ENCODE measurements around the gene TBXAS1.

The TBXAS1 gene

GRCh38 chr7:139829025-139829774 lies at the start of gene TBXAS1:
Gene TBXAS1, plus strand, starts transcription at chr7:139829264. Its CDS starts 127 bp downstream, at chr7:139829391.
- Histone ChIP-seq H3K4me2 (ENCODE audit: low read depth, low read length, poor library complexity, severe bottlenecking) (no peak within 1 kb of the TSS), H3K79me2 (ENCODE audit: insufficient read depth, low read length) (no peaks in the 10 kb centered on the region), H2AFZ (ENCODE audit: low read depth, low read length, severe bottlenecking) (no peak within 1 kb of the TSS), H3K36me3 (ENCODE audit: low read length) (no peaks in the 10 kb centered on the region), H3K9ac (ENCODE audit: low read length) (no peak within 1 kb of the TSS), H3K4me3 (ENCODE audit: insufficient read depth, low read length, poor library complexity, severe bottlenecking) (no peak within 1 kb of the TSS), H3K9me2 (replicated peaks; ENCODE audit: insufficient read depth, low read length) (no peaks in the 10 kb centered on the region), H4K20me1 (ENCODE audit: low read depth, low read length) (no peaks in the 10 kb centered on the region), H3K27me3 (ENCODE audit: low read length) (no peaks in the 10 kb centered on the region), H3K27ac (ENCODE audit: low read depth, low read length) (no peak within 1 kb of the TSS), H3F3A (ENCODE audit: insufficient read depth) (no peaks in the 10 kb centered on the region), H3K9me3 (ENCODE audit: insufficient read depth, low read length) (no peaks in the 10 kb centered on the region)
- TF ChIP-seq EZH2phosphoT487 (conservative IDR thresholded peaks at IDR 0.05; ENCODE audit: low read length): no peak
- no peak for TF ChIP-seq CTCF (IDR thresholded peaks at IDR 0.05; ENCODE audit: insufficient read depth, low read length, poor library complexity, severe bottlenecking)

- Histone ChIP-seq H3K9me2 (replicated peaks; ENCODE audit: insufficient read depth, low read length) (no peaks in the 10 kb centered on the region), H3K4me2 (ENCODE audit: low read depth, low read length, poor library complexity, severe bottlenecking) (no peak overlapping the region), H3K27me3 (ENCODE audit: low read length) (no peaks in the 10 kb centered on the region), H2AFZ (ENCODE audit: low read depth, low read length, severe bottlenecking) (no peak overlapping the region), H3K36me3 (ENCODE audit: low read length) (no peaks in the 10 kb centered on the region), H4K20me1 (ENCODE audit: low read depth, low read length) (no peaks in the 10 kb centered on the region), H3F3A (ENCODE audit: insufficient read depth) (no peaks in the 10 kb centered on the region), H3K9ac (ENCODE audit: low read length) (no peak overlapping the region), H3K79me2 (ENCODE audit: insufficient read depth, low read length) (no peaks in the 10 kb centered on the region), H3K27ac (ENCODE audit: low read depth, low read length) (no peak overlapping the region), H3K9me3 (ENCODE audit: insufficient read depth, low read length) (no peaks in the 10 kb centered on the region), H3K4me3 (ENCODE audit: insufficient read depth, low read length, poor library complexity, severe bottlenecking) (no peak overlapping the region)
- TF ChIP-seq EZH2phosphoT487 (conservative IDR thresholded peaks at IDR 0.05; ENCODE audit: low read length): no peak
- no peak for TF ChIP-seq CTCF (IDR thresholded peaks at IDR 0.05; ENCODE audit: insufficient read depth, low read length, poor library complexity, severe bottlenecking)
Measured at GRCh38 chr7:139782932-139783331, 46.1 kb upstream of the TBXAS1 start.

- Histone ChIP-seq H3K9me3 (ENCODE audit: insufficient read depth, low read length) (no peaks in the 10 kb centered on the region), H3K36me3 (ENCODE audit: low read length) (no peaks in the 10 kb centered on the region), H3K9me2 (replicated peaks; ENCODE audit: insufficient read depth, low read length) (no peaks in the 10 kb centered on the region), H3K9ac (ENCODE audit: low read length) (no peak overlapping the region), H3K79me2 (ENCODE audit: insufficient read depth, low read length) (no peaks in the 10 kb centered on the region), H4K20me1 (ENCODE audit: low read depth, low read length) (no peaks in the 10 kb centered on the region), H3K4me2 (ENCODE audit: low read depth, low read length, poor library complexity, severe bottlenecking) (no peak overlapping the region), H2AFZ (ENCODE audit: low read depth, low read length, severe bottlenecking) (no peak overlapping the region), H3F3A (ENCODE audit: insufficient read depth) (no peaks in the 10 kb centered on the region), H3K27me3 (ENCODE audit: low read length) (no peaks in the 10 kb centered on the region), H3K4me3 (ENCODE audit: insufficient read depth, low read length, poor library complexity, severe bottlenecking) (no peak overlapping the region), H3K27ac (ENCODE audit: low read depth, low read length) (no peak overlapping the region)
- TF ChIP-seq EZH2phosphoT487 (conservative IDR thresholded peaks at IDR 0.05; ENCODE audit: low read length): no peak
Measured at GRCh38 chr7:139783647-139784385, 45.2 kb upstream of the TBXAS1 start.

GRCh38 chr7:139784648-139785047 lies 44.4 kb upstream of the TBXAS1 start:
- no peaks in the 10 kb centered on the region for H3K27me3 ChIP-seq (ENCODE audit: low read length)

More at GRCh38 chr7:139784648-139785047, 44.4 kb upstream of the TBXAS1 start:
- H3K4me2 ChIP-seq (ENCODE audit: low read depth, low read length, poor library complexity, severe bottlenecking): no peak overlapping the region
- no peak for TF ChIP-seq EZH2phosphoT487 (conservative IDR thresholded peaks at IDR 0.05; ENCODE audit: low read length)
- no peak for TF ChIP-seq CTCF (IDR thresholded peaks at IDR 0.05; ENCODE audit: insufficient read depth, low read length, poor library complexity, severe bottlenecking)
- H2AFZ ChIP-seq (ENCODE audit: low read depth, low read length, severe bottlenecking): no peak overlapping the region
- no peak overlapping the region for H3K27ac ChIP-seq (ENCODE audit: low read depth, low read length)
- H3K79me2 ChIP-seq (ENCODE audit: insufficient read depth, low read length): no peaks in the 10 kb centered on the region
- H3K9me2 ChIP-seq (replicated peaks; ENCODE audit: insufficient read depth, low read length): no peaks in the 10 kb centered on the region
- no peaks in the 10 kb centered on the region for H3K36me3 ChIP-seq (ENCODE audit: low read length)
- H3K9ac ChIP-seq (ENCODE audit: low read length): no peak overlapping the region
- no peak overlapping the region for H3K4me3 ChIP-seq (ENCODE audit: insufficient read depth, low read length, poor library complexity, severe bottlenecking)
- no peaks in the 10 kb centered on the region for H3F3A ChIP-seq (ENCODE audit: insufficient read depth)
- no peaks in the 10 kb centered on the region for H4K20me1 ChIP-seq (ENCODE audit: low read depth, low read length)
- H3K9me3 ChIP-seq (ENCODE audit: insufficient read depth, low read length): no peaks in the 10 kb centered on the region
